Inflammatory macrophage treated with lipopolysaccharide for 1 hour (primary cell): ENCODE data around the gene KRTAP2-1.
"Not testable (repeated sequence)": the region's sequence is repeated elsewhere in the genome, so short reads cannot be mapped to it uniquely, and the experiment has no call there.

ENCODE experiments used
- DNase-seq, 2 donors: peaks; one replicate each; pipeline ENCODE4 v3.0.0-alpha.2; 2020 to 2022

The KRTAP2-1 gene

GRCh38 chr17:41055130-41055529 is 8.0 kb upstream of the KRTAP2-1 start, which contains the start of gene KRTAP2-2:
Gene KRTAP2-2, minus strand, starts transcription at chr17:41055230. Its CDS starts 19 bp downstream, at chr17:41055211.
- DNase-seq = not testable (repeated sequence)

- not testable (repeated sequence) for DNase-seq
Measured at GRCh38 chr17:41054556-41054955, 7.4 kb upstream of the KRTAP2-1 start.

DNA sequence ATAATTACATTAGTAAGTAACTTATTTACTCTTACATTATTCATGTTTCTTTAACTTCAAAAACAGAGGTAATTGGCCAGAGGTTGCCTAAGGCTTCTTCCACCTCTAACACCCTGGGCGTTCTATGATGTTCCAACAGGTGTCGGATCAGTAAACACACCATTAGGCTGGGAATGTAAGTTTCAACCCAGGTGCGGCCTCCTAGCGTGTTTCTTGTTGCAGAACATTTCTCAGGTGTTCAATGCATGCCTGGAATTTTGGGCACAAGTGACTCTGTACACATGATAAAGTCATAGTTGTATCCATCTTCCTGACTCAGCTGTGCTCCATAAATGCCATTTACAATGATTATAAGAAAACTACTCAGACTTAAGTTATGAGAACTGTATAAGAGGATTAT is 6.9 kb upstream of the KRTAP2-1 start:
- no peak for DNase-seq

DNA sequence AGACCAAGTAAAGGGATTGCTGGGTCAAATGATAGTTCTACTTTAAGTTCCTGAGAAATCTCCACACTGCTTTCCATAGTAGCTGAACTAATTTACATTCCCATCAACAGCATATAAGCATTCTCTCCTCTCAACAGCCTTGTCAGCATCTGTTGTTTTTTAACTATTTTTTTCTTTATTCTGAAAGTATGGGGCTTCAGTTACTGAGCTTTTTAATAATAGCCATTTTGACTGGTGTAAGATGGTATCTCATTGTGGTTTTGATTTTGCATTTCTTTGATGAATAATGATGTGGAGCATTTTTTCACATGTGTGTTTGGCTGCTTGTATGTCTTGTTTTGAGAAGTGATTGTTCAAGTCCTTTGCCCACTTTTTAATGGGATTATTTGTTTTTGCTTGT is 5.5 kb upstream of the KRTAP2-1 start:
- DNase-seq = no peak

DNA sequence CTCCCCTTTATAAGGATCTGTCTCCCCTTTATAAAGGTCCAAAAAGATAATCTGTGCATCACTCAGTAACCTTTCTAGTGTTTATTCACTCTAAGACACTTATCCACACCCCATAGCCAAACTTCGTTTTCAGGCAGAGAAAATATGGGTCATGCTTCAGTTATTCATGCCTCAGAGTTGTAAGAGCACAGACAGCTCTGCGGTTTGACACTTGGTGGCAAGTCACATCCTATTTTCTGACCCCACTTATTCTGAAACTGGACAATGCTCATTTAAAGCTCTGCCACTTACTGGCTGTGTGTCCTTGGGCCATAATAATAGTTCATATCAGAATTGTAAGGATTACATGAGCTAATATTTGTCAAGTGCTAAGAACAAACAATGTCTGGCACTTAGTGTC is 2.0 kb upstream of the KRTAP2-1 start:
- DNase-seq = no peak

DNA sequence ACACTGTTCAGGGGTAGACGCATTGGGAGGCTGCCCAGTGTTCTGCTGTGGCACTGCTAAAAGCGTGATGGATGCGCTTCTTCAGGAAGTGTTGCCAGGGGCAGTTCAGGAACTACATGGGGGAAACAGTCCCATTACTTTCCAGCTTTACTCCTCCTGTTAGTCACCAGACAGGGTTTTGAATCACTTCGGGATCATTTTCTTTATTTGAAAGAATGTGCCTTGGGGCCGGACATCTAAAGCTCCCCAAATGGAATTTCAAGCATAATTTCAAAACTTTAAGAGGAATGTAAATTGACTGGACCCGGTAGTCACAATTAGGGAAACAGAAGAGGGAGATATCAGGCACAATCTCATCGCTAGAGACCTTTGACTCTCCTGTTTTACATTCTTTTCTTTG is 1.3 kb upstream of the KRTAP2-1 start:
- DNase-seq = no peak

DNA sequence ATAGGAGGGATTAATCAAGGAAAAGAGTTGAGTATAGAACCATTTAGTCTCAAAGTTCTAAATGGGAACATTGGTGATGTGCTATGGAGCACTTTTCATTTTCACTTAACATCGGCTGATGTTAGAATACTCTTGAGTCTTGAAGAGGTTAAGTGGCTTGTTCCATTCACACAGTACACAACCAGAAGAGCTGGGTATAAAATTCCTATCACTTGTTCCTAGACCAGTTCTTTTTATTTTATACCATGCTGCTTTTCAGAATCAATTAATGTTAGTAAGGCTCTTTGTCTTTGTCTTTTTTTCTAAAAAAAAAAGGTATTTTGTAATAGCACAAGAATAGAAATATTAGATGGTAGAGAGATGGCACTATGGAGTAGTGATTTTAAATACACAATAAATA is 4.2 kb downstream of the KRTAP2-1 start:
- DNase-seq = no peak

- not testable (repeated sequence) for DNase-seq
Measured at GRCh38 chr17:41040783-41041571, 6.1 kb downstream of the KRTAP2-1 start, which contains the start of gene KRTAP1-1. Gene KRTAP1-1, minus strand, starts transcription at chr17:41041450. Its CDS starts 53 bp downstream, at chr17:41041397.

DNA sequence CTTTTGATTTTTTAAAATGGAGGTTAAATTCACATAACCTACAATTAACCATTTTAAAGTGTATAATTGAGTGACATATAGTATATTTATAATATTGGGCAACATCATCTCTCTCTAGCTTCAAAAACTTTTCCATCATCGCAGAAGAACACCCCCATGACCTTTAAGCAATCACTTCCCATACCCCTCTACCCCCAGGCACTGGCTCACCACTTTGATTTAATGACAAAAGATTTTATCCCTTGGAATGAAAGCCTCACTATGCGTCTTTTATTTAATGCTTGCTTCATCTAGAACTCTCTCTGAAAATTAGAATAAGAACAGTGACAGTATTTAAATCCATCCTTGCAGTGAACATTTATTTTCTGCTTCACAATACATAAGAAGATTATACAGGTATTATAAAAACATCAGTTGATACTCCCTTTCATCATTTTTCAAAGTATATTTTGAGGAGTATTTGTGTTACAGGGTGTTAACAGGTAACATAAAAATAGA is 9.2 kb downstream of the KRTAP2-1 start:
- no peak for DNase-seq

DNA sequence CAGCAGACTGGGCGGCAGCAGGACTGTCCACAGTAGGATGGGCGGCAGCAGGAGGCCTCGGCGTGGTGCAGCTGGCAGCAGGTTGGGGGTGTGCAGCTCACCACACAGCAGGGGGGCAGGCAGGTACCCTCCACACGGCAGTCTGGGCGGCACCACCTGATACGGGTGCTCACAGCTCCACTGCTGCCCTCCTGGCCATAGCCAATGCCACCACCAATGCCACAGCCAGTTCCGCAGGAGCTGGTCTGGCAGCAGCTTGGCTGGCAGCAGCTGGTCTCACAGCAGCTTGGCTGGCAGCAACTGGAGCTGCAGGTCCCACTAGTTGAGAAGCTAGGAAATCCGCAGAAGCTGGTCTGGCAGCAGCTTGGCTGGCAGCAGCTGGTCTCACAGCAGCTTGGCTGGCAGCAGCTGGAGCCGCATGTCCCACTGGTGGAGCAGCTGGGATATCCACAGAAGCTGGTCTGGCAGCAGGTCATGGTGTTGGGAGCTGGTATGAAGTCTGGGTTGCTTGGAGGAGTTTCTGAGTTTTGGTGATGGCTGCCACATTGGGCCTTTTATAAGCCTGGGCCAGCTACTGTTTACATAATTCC is 12.7 kb downstream of the KRTAP2-1 start, which contains the start of gene KRTAP1-3:
TSS of gene KRTAP1-3 (minus strand) at position 529 of the 590 bp plus-strand sequence. CDS start at position 476, 53 bp downstream.
- not testable (repeated sequence) for DNase-seq

- no peak for DNase-seq
Measured at GRCh38 chr17:41029633-41030245, 17.4 kb downstream of the KRTAP2-1 start, which contains the start of gene KRTAP1-4. Gene KRTAP1-4, minus strand, starts transcription at chr17:41030195. Its CDS starts 117 bp downstream, at chr17:41030078.

DNA sequence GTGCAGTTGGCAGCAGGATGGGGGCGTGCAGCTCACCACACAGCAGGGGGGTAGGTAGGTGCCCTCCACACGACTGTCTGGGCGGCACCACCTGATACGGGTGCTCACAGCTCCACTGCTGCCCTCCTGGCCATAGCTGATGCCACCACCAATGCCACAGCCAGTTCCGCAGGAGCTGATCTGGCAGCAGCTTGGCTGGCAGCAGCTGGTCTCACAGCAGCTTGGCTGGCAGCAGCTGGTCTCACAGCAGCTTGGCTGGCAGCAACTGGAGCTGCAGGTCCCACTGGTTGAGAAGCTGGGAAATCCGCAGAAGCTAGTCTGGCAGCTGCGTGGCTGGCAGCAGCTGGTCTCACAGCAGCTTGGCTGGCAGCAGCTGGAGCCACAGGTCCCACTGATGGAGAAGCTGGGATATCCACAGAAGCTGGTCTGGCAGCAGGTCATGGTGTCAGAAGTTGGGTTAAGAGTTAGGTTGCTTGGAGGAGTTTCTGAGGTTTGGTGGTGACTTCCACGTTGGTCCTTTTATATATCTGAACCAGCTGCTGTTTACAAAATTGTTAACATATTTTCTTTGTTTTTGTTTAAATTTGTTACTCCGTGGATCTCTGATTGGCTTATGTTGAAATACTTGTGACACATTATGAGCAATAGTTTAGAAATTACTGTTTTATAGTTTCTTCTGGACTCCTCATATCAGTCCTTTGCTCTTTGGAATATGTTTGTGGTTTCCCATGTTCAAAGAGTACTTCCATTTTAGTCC is 20.2 kb downstream of the KRTAP2-1 start, which contains the start of gene KRTAP1-5:
TSS of gene KRTAP1-5 (minus strand) at position 494 of the 757 bp plus-strand sequence. CDS start at position 441, 53 bp downstream.
- no peak for DNase-seq

DNA sequence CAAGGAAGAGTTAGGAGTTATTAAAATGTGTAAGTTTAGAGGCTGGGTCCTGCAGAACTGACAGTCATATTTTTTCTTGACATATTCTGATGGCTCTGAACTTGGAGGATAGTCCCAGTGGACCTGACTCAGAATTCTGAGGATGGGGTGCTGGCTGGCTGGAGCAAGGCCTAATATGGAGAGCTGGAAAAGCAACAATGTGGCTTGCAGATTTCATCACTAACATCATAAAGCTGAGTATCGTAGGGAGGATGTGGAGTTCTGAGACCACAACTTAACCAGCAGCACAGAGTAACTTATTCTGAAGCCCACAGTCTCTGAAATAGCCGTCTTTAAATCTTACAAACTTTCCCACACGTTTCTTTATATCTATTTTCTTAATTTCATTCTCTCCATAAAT is 22.4 kb downstream of the KRTAP2-1 start:
- no peak for DNase-seq

DNA sequence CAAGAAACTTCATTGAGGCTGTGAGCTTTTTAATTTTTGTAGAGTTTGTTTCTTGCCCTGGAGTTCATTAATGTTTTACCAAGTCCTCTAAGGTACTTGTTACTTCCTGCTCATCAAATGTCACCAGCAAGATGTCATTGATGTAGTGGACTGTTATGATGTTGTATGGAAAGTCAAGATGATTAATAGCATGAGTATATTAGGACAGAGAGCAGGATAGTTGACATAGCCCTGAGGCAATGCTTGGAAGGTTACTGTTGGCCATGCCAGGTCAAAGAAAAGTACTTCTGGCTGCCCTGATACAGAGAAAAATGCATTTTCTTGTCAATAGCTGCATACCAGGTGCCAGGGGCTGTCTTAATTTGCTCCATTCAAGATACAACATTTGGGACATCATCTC is 26.8 kb downstream of the KRTAP2-1 start:
- DNase-seq = no peak

GRCh38 chr17:41019415-41019814 is 27.7 kb downstream of the KRTAP2-1 start:
- DNase-seq = no peak

DNA sequence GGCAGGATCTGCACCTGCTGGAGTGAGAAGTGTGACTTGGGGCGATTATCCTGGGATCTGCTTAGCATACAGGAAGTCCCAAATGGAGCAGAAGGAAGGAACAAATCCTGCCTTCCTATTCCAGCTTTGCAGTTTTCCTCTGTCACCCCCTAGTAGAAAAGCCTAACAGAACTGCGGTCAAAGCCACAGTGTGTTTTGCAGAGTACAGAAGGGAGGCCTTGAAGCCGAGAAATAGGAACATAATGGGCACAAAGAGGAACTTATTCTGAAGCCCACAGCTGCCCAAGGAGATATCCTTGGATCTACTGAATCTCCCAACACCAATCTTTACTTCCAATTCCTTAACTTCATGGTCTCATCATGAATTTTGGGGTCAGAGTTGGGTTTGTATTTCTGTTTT is 28.6 kb downstream of the KRTAP2-1 start:
- no peak for DNase-seq

DNA sequence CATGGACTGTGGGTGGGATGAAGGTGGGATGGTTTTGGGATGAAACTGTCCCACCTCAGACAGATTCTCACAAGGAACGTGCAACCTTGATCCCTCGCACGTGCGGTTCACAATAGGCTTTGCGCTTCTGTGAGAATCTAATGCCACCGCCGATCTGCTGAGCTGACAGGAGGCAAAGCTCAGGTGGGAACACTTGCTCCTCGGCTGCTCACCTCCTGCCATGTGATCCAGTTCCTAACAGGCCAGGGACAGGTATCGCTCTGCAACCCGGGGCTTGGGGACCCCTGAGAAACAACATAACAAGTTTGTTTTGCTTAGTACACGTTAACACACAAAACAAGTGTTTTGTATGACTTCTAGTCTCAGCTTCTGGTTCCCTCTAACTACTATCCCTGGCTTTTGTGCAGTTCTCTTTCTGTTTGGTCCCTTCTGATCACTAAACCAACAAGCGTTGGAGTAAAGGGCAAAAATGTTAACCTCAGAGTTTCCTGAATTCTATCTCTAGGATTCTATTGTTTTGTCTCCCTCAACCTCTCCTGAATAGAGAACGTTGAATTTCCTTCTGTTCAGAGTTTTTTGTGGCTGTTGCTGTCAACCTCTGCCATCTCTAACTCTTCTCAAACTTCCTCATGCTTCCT is 30.4 kb downstream of the KRTAP2-1 start:
- no peak for DNase-seq

GRCh38 chr17:41015454-41015853 is 31.7 kb downstream of the KRTAP2-1 start:
- DNase-seq = no peak

- DNase-seq = no peak
Measured at GRCh38 chr17:41013606-41014005, 33.5 kb downstream of the KRTAP2-1 start.

DNA sequence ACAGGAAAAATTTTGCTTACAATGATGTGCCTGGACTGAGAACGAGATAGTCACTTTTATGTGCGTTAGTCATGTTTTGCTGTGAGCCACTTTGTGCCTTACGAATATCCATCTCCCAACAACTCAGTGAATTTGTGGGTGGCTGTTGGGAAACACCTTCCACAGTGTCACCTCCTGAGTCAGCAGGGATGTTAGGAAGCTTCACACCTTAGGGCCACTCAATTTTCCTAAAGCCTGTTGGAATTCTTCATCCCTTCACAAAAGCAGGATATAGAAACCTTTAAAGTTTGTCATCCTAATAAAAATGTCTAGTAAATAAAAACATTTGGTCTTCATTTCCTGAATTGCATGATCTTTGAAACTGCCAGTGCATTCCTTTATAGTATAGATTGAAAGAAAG is 33.9 kb downstream of the KRTAP2-1 start:
- no peak for DNase-seq

DNA sequence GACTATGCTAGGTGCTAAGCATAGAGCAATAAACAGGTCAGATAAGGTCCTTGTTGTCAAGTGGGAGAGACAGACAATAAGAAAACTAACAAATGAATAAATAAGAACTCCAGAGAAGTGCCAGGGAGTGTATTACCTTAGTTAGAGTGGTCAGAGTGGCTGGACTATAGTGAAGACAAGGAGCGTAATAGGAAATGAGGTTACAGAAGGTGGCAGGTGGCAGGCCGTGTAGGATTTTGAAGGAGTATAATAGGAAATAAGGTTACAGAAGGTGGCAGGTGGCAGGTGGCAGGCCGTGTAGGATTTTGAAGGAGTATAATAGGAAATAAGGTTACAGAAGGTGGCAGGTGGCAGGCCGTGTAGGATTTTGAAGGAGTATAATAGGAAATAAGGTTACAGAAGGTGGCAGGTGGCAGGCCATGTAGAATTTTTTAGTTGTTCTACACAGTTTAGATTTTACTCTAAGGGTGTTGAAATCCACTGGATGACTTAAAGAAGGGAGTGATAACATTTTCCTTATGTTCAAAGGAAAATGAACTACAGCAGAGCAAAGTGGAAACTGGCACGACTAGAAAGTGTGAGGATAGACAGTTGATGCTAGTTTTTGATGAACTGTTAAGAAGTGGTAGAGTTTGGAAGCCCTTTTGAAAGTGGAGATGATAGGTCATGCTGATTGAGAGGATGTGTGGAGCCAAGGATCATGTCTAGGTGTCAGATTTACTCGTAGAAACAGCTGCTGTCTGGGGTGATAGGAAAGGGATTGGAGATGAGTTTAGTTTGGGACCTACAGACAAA is 34.6 kb downstream of the KRTAP2-1 start:
- DNase-seq = no peak
